HG02759 (cell line): ENCODE measurements around the gene DAAM2.

ENCODE experiments used
- ATAC-seq: cut with Tn5 transposase; IDR thresholded peaks from one replicate; pipeline ENCODE4 v1.9.1; 2021; ENCODE audit warnings: mild to moderate bottlenecking, moderate library complexity; ENCODE audit not compliant: unreplicated experiment

DAAM2 gene

DNA sequence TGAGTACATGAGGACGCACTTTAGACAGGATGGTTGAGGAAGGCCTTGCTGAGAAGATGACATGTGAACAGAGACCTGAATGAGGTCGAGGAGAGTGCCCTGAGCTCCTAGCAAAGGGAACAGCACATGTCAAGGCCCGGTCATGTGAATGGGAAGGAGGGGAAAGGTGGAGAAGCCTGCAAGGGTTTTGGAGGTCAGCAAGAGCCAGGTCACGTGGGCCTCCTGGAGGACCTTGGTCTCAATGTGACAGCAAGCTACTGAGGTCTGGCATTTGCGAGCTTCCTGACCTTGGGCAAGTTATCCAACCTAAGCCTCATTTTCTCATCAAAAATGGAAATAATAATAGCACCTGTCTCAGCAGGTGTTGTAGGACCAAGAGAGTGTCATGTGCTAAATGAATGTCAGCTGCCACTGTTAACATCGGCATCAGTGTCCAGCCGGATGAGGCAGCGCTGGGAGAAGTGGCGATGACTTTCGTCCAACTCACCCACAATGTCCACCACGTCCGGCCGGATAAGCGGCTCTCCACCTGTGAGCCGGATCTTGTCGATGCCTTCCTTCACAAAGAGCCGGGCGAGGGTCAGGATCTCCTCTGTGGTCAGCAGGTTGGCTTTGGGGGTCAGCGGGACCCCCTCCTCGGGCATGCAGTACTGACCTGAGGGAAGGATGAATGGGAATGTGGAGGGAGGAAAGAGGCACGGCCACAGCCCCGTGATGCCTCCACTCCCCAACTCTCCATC is 133.2 kb downstream of the DAAM2 start:
- ATAC-seq, result no peak

- ATAC-seq, result no peak
Observed at GRCh38 chr6:39925931-39926290, 133.7 kb downstream of the DAAM2 start.

GRCh38 chr6:39926668-39927067 is 134.5 kb downstream of the DAAM2 start:
- no peak for ATAC-seq

DNA sequence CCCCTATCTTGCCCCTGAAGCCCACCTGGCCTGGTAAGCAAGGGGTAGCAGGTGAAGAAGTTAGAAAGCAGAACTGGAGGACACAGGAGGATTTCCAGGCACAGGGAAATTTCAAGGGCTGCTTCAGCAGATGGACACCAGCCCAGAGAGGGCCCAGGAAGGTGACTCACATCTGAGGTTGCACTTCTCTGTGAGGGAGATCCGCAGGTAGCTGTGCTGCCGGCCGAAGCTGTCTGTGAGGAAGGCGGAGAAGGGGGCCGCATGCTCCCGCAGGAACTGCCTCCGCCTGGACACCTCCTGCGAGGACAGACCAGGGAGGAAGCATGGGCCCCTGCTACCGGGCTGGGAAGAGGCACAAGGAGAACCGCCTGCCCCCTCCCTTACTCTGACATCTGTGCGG is 135.0 kb downstream of the DAAM2 start:
- ATAC-seq, result no peak

DNA sequence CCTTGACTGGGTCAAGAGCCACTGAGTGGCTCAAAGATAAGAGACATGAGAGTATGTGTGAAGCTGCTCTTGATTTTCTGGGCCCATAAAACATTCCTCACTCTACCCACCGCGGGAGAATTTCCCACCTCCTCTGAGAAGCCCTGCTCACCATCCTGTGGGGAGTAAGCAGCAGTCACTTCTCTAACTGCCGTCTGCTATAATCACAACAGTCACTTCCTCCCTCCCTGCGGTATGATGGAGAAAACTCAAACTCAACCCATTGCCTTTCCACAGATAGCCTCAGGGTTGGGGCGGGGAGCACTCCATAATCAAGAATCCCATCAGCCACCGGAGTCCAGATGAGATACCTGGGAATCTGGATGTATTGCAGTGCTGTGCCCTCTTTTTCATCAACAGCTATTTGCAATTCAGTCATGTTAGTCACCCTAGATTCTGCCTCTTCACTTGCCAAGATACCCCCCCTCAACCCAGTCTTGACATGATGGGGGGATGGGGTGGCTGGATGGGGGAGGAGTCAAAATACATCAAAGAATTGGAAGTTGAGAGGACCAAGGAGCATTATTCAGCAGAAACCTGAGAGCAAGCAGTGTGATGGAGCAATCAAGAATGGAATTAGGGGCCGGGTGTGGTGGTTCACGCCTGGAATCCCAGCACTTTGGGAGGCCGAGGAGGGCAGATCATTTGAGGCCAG is 137.0 kb downstream of the DAAM2 start:
- no peak for ATAC-seq

- no peak for ATAC-seq
Observed at GRCh38 chr6:39929733-39930461, 137.7 kb downstream of the DAAM2 start.

GRCh38 chr6:39930540-39930939 is 138.4 kb downstream of the DAAM2 start:
- ATAC-seq, result no peak

DNA sequence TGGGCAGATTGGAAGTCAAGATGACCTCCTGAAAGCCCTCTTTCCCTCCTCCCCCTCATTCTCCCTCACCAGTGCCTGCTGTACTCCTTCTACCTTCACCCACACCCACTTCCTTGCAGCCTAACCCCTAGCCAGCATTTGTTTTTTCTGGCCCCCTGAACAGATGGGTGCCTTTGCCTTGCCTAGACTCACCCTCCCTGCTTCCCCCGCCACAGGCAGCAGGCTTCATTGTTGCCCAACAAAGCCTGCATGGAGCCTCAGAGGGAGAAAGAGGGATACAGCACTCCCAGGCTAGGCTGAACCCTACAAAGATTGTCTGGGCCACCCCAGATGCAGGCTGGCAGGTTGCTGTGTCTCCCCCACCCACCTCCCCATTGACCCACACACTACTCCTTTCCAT is 139.4 kb downstream of the DAAM2 start:
- no peak for ATAC-seq

- no peak for ATAC-seq
Observed at GRCh38 chr6:39932386-39932910, 140.3 kb downstream of the DAAM2 start.

DNA sequence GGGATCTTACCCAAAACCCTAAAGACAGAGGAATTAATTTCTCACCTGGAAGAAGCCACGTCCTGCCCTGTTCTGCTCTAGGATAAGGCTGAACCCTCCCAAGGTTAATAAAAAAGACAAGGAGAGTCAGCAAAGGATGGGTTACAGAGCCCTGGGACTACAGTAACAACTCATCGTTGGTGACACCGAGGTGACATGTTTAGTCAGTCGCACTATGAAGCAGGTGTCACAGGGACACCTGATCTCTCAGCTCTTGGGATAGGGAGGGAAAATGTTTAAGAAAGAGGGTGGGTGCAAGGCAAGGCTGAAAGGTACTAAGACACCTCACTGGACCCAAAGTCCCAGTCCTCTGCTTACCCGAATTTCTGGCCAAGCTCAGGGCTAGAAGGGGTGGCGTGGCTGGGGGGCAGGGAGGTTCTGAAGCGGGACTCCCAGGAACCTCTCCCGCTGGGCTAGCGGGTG is 141.5 kb downstream of the DAAM2 start:
- no peak for ATAC-seq

- ATAC-seq, result peak; percentile 49
Observed at GRCh38 chr6:39934131-39934757, 142.1 kb downstream of the DAAM2 start, which contains the start of gene MOCS1. Gene MOCS1, minus strand, starts transcription at chr6:39934462. Its CDS starts 45 bp downstream, at chr6:39934417.

DNA sequence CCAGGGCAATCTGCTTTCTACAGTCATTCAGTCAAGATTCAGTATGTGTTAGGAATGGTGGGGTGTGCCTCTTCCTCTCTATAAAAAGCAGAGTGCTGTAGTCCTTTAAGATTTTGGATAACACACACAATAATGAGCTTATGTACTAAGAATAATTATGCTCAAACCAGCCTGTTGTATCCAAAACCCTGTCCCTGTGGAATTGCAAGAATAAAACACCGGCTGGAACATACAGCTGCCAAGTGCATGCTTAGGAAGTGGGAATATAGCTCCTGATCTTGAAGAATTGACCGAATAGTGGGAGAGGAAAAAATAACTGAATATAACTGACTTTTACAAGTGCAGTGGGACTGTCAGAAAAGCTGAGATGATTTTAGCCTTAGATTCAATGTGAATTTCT is 143.1 kb downstream of the DAAM2 start:
- ATAC-seq, result no peak

- ATAC-seq, result no peak
Observed at GRCh38 chr6:39936857-39937256, 144.7 kb downstream of the DAAM2 start.

DNA sequence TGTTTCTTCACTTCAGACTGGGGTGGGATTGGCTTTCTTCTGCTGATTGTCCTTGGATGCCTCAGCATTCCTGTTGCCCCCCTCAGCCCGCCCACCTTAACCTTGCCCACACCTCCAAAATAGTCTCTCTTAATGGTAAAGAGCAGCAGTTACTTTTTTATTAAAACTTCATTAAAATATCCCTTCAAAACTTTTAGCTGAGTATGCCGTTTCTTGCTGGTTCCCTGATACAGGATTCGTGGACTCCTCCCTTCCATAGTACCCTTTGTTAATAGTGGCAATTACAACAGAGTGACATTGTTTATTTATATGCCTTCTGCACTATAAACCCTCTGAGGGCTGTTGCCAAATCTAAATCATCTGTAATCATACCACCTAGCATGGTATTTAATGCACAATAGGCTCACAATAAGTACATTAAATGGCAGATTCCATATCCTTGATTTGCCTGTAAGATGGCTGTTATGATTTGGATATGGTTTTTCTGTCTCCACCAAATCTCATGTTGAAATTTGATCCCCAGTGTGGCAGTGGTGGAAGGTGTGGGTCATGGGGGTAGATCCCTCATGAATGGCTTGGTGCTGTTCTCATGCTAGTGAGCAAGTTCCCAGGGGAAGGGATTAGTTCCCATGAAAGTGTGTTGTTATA is 145.6 kb downstream of the DAAM2 start:
- ATAC-seq, result no peak

DNA sequence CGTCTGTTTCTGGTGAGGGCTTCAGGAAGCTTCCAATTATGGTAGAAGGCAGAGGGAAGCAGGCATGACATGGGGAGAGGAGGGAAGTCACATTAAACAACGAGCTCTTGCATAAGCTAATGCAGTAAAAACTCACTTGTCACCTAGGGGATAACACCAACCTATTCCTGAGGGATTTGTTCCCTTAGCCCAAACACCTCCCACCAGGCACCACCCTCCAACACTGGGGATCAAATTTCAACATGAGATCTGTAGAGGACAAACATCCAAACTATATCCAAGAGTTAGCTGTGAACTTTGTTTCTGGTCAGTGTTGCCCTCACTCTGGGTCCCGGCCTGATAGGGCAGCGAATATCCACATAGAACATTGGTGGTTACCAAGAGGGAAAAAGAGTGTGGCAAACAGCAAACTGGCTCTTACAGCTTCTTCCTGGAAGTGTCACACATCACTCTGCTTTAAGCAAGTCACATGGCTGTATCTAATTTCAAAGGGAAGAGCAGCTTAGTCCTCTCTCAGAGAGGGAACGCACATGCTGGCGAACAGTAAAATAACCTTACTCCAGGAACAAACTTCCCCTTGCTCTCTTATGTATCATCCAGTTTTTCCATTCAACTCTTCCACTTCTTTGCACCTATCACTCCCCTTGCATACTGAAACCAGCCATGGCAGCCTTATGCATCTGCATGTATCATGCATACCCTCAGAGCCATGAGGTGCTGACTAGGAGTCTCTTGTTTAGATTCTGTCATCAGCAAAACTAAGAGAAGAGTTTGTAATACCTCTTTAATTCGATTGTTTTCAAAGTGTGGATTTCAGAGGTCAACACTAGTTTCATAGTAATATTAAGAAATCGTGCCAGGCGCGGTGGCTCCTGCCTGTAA is 146.8 kb downstream of the DAAM2 start:
- ATAC-seq, result no peak

- ATAC-seq, result no peak
Observed at GRCh38 chr6:39941138-39941537, 149.0 kb downstream of the DAAM2 start.

DNA sequence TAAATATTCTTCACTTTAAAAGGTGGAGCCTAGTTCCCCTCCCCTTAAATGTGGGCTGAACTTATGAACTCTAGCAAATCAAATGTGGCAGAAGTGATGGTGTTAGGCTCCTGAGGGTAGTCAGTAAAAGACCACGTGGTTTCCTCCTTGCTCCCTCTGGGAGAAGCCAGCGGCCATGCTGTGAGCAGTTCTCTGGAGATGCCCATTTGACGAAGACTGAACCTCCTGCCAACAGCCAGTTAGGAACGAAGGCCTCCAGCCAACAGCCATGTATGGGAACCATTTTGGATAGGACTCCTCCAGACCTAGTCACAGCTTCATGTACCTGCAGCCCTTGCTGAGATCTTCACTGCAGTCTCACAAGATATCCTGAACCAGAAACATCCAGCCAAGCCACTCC is 149.6 kb downstream of the DAAM2 start:
- ATAC-seq, result no peak

DNA sequence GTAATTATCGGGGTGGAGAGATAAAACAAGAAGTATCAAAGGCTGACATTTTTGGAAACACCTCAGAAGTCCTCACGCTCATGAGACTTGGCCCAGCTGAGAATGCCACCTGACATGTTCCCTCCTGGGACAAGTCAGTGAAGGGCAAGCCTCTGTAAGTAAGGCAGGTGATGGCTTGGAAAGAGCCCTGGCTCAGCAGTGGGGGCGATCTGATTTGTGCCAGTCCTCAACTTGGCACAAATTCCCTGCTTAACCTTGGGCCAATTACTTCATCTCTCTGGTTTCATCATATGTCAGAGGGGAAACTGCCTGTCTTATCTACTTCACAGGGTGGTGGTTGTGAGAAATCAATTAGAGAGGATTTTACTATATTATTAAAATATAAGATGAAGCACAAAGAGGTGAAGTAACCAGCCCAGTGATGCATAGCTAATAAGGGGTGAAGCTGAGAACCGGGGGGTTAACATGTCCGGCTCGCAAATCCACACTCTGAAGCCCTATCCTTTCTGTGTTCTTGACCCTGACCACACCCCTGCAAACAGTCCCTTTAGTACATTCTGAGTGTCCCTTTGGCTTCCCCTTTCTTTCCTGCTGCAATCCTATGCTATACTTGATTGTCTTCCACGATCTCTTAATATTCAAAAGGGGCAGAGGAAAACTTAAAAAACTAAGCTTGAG is 150.9 kb downstream of the DAAM2 start:
- ATAC-seq, result no peak

GRCh38 chr6:39945626-39946025 is 153.4 kb downstream of the DAAM2 start:
- ATAC-seq, result no peak
